Metanephros (tissue), 1 donor: ENCODE measurements around the gene WTIP. TPM values are rescaled to one million over a fixed set of nuclear protein-coding genes. Genes with fewer than 3 reads are reported as not detected.

ENCODE experiments used
- total RNA-seq: library from RNA; depleted of rRNA; stranded (reverse); fragments of >200 nt; gene quantifications from one replicate; pipeline ENCODE4 v1.2.3, GENCODE V29; 2014

Gene WTIP
- 31.9 TPM for total RNA-seq

GRCh38 chr19:34480971-34481841 lies at the start of gene WTIP:
TSS of gene WTIP (plus strand) at chr19:34481758. CDS start at chr19:34481975, 217 bp downstream.

Other genes with a start within 250 kb of the WTIP start
- gene GARRE1, start 227.2 kb upstream of the WTIP start, total RNA-seq, result 48.0 TPM
- gene GPI, start 116.6 kb upstream of the WTIP start, total RNA-seq, result 168 TPM
- 11.6 TPM for gene PDCD2L, start 77.4 kb upstream of the WTIP start, total RNA-seq
- 90.7 TPM for gene UBA2, start 53.4 kb upstream of the WTIP start, total RNA-seq
- 0.18 TPM for gene SCGB2B2, start 195.4 kb downstream of the WTIP start, total RNA-seq
- 41.1 TPM for gene ZNF302, start 195.9 kb downstream of the WTIP start, total RNA-seq